ENCODE data around the gene SECTM1.

Gene SECTM1

DNA sequence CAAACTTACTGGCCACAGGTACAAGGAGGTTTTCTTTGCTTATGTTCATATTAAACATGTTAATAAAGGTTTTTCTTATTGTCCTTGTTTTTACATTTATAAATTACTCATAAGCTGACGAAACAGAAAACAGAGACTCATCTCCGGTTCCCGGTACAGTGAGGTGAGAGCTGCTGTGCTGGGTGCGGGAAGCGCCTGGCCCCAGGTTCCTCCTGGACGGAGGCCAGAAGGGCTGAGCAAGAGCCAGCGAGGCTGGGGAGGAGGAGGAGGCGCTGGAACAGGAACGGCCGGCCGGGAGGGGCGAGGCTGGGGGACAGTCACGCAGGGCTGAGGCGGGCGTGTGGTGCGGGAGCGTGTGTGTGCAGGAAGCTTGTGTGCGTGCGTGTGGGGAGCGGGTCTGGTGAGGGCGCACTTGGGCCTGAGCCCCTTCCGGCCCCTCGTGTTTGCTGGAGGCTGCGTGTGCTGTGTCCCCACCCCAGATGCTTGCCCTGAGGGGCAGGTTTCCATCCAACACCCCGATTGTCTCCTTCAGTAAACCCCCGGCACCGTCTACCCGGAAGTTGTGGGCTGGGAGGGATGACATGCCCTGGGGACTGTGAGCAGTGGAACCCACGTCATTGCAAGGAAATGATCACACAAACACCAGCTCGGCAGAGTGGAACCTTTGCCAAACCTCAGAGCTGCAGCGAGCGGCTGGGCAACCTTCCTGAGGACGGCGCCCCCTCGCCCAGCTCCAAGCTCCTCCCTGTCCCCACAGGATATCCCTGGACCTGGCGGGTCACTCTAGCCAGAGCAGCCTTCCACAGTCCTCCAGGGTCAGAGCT is 35.6 kb downstream of the SECTM1 start:
- DNase-seq = no peak

DNA sequence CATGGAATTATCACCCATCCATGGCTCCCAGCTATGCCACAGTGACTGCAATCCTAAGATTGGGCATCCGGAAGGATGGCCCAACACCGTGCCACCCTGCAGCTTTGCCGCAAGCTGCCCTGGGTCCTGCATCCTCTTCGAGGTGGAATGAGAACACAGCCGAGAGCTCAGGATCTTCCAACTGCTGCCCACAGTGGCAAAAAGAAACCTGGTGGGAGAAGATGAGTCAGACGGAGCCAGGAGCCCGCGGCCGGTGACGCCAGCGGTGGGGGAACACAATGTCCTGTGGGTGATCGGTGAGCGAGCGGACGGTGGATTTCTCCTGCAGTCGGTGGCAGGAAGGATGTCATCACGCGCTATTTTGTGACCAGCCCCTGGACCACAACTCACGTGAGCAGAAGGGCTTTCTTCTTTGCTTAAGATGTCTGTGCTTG is 36.3 kb downstream of the SECTM1 start:
- DNase-seq = no peak

- no peak for DNase-seq
Measured at GRCh38 chr17:82296511-82297279, 36.9 kb downstream of the SECTM1 start.

DNA sequence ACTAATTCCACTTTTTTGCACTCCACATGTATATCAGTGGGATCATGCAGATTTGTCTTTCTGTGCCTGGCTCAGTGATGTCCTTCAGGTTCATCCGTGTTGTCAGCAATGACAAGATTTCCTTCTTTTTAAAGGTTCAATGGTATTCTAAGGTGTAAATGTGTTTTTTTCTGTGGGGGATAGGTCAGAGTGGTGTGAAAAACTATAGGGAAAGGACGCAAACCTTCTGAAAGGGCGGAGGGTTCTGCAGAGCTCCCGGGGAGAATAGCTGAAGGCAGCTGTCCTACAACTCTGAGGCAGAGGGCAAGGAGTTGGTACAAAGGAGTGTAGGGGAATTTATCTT is 38.1 kb downstream of the SECTM1 start:
- no peak for DNase-seq

- DNase-seq = no peak
Measured at GRCh38 chr17:82294064-82294773, 39.3 kb downstream of the SECTM1 start.

- peak; percentile 99 for DNase-seq
Measured at GRCh38 chr17:82292251-82293154, 41.1 kb downstream of the SECTM1 start.

GRCh38 chr17:82291582-82292250 is 41.9 kb downstream of the SECTM1 start:
- no peak for DNase-seq

DNA sequence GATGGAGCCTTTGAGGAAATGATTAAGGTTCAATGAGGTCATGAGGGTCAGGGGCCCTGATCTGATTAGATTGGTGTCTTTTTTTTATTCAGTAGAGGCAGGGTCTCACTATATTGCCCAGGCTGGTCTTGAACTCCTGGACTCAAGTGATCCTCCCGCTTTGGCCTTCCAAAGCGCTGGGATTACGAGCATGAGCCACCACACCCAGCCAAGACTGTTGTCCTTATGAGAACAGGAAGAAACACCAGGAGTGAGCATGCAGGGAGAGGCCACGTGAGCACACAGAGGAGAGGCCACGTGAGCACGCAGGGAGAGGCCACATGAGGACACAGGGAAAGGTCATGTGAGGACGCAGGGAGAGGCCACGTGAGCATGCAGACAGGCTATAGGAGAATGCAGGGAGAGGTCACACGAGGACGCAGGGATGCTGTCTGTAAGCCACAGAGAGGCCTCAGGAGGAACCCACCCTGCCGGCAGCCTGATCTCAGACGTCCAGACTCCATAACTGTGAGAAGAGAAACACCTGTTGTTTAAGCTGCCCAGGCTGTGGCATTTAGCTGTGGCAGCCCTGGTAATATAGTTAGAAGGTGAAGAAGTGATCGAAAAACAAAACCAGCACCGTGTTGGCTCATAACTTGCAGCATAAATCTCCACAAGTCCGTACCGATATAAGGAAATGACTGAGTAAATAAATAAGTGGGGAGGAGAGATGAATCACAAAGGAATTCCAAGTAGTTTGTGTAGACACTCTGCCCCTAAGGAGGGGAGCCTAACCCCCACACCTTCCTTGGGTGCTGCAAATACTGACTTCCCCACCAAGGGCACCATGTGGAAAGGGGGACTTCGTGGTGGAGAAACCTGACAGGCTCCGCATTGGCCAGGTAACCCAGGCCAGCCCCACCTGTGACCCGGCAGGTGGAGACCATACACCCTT is 45.4 kb downstream of the SECTM1 start:
- no peak for DNase-seq

- no peak for DNase-seq
Measured at GRCh38 chr17:82287013-82287867, 46.3 kb downstream of the SECTM1 start.

DNA sequence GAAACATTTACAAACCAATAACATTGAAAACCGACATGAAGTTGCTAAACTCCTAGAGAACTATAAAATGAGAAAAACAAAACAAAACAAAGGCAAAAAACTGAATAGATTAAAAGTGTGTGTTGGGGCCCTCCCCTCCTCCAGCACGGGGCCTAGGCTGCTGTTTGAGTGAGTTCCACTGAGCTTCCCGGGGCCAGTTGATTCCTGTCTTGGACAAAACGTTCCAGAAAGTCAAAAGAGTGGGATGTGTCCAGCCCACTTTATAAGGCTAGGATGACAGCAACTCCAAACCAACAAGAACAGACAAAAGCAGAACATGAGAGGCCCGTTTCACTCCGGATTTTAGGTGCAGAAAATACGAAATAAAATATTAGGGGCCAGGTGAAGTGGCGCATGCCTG is 48.4 kb downstream of the SECTM1 start:
- DNase-seq = no peak

DNA sequence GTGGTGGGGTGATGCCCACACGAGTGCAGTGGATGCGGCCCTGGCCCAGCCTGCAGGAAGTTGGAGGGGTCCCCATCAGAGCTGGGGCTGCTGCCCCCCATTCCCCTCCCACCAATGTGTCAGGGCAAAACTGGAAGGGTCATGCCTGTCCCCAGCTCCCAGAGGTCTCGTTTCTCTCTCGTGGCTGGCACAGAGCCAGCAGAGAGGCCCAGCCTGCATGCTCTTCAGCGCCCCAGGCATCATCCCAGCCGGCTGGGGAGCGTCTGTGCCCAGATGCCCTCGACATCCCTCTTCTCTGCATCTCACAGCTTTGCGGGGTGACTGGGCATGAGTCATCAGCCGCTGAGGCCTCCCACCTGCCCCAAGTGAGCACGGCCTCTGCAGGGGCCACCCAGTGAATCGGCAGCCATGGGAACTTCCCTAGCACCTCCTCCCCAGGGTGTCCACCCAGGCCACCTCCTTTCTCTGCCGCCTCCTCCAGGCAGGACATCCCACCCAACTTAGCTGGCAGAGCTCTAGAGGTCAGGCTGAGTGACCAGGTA is 50.3 kb downstream of the SECTM1 start:
- DNase-seq = no peak

DNA sequence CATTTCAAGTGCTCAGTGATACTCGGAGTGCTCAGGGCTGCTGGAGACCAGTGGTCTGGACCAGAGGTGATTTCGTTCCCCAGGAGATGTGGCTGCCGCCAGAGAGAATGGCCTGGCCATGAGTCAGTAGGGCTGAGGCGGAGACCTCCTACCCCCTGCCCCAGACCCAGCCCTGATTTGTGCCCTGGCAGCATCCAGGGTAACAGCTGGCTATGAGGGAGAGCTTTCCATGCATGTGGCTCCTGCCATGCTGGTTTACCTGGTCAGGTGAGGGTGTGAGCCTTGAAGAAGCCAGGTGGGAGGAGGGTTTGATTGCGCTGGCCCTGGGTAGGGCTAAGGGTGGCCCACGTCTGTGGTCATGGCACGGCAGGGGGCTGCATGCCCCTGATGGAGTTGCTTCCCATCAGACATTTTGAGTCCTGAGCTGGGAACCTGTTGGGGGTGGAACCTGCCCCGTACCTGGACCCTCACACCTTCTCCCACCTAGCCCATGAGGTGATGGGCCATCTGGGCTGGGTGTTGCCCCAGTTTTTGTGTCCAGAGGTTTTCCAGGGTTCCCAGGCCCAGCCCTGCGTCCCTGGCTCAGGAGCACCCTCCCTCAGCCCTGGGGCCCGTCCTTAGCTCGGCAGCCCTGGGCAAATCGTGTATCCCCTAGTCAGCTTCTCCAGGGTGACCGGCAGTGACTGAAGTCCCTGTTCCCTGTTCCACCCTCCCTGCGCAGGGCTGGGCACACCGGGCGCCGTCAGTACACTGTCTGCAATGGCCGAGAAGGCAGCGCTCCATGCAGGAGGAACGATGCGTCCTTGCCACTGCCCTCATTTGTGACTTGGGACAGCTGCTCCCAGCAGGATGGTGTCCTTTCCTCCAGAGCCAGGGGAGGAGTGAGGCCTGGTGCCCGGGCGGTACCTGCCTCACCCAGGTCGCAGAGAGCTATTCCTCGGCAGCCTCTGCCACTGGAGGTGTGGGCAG is 51.0 kb downstream of the SECTM1 start:
- no peak for DNase-seq

- DNase-seq = no peak
Measured at GRCh38 chr17:82281502-82282238, 51.9 kb downstream of the SECTM1 start.

- no peak for DNase-seq
Measured at GRCh38 chr17:82281076-82281475, 52.5 kb downstream of the SECTM1 start.

GRCh38 chr17:82280537-82280936 is 53.0 kb downstream of the SECTM1 start:
- DNase-seq = no peak

DNA sequence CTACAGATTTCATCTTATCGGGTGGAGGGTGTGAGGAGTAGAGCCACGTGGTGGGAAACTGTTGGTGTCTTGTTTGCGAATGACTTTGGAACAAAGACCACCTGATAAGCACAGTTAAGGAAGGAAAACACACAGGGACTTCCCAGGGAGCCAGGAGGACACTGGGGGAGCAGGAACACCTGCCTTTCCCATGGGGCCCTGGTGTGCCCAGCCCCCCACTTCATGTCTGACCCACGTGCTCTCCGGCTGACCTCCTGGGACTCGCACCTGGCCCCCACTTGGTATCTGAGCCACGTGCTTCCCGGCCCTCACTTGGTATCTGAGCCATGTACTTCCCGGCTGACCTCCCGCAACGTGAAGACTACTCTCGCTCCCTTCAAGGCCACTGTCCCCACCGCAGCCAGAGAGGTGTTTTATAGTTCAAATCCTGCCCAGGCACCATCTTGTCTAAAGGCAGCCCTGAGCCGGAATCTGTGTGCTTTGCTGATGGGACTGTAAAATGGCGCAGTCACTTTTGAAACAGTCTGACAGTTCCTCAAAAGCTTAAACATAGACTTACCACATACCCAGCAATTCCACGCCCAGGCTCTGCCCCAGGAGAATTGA is 54.7 kb downstream of the SECTM1 start:
- DNase-seq = no peak

DNA sequence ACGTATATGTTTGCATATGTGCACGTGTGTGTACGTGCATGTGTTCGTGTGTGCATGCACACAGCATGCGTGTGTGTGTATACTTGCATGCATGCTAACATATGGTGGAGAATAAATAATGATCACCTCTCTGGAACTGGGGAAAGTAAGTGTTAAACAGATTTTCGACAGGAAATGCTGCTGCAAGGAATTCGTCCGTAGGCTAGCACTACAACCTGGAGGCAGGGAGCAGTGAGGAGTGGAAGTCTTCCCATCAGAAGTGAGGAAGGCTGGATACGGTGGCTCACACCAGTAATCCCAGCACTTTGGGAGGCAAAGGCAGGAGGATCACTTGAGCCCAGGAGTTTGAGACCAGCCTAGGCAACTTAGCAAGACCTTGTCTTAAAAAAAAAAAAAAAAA is 55.3 kb downstream of the SECTM1 start:
- no peak for DNase-seq

Measured in NCI-H2081 treated with DMSO at 0.1 percent for 48 hours (cell line).